Nephron progenitor cell (in vitro differentiated cells): ENCODE data around the gene PABPC1L2A.
A peak's percentile ranks its signal among the peaks of the same experiment; 100 is the strongest.
"Not testable (repeated sequence)": the region's sequence is repeated elsewhere in the genome, so short reads cannot be mapped to it uniquely, and the experiment has no call there.

ENCODE experiments used
- DNase-seq: peaks from one replicate; pipeline ENCODE4 v3.0.0; 2021
- H3K27ac Mint-ChIP-seq: 2 replicates; pipeline ENCODE4 v1.8.0; 2021; ENCODE audit warnings: mild to moderate bottlenecking, moderate library complexity, mixed read lengths
- H3K27me3 Mint-ChIP-seq: 2 replicates; pipeline ENCODE4 v1.8.0; 2021; ENCODE audit warnings: mild to moderate bottlenecking, low read depth, mixed read lengths; ENCODE audit not compliant: poor library complexity
- H3K36me3 Mint-ChIP-seq: 2 replicates; pipeline ENCODE4 v1.8.0; 2021; ENCODE audit warnings: low read depth, mixed read lengths
- H3K4me1 Mint-ChIP-seq: 2 replicates; pipeline ENCODE4 v1.8.0; 2021; ENCODE audit warnings: mixed read lengths
- H3K4me3 Mint-ChIP-seq: 2 replicates; pipeline ENCODE4 v1.8.0; 2021; ENCODE audit warnings: mild to moderate bottlenecking, moderate library complexity, mixed read lengths
- H3K9me3 Mint-ChIP-seq: 2 replicates; pipeline ENCODE4 v1.8.0; 2021; ENCODE audit warnings: mild to moderate bottlenecking, moderate library complexity, mixed read lengths
- TF ChIP-seq, protein P1 (sequence below): fragments of 200-600 bp; sonication (generic); IDR thresholded peaks from 2 replicates; pipeline ENCODE4 v1.5.0; 2021; ENCODE audit warnings: antibody characterized with exemption

Gene PABPC1L2A

DNA sequence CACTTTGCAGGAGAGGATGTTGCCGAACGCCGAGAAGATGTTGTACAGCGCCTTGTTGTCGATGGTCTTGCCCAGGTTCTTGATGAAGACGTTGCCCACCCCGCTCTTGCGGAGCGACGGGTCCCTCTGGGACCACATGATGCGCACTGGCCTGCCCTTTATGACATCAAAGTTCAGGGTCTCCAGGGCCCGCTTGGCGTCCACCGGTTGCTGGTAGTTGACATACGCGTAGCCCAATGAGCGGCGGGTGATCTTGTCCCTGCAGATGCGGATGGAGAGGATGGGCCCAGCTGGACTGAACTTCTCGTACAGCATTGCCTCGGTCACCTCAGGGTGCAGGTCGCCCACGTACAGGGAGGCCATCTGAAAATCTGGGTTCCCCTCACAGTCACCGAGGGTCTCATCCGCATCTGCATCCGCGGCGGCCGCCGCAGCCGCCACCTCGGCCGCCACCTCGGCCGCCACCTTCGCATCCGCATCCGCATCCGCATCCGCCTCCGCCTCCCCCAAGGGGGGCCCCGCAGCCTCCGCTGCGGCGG is at the start of gene PABPC1L2A:
Gene PABPC1L2A (minus strand): TSS at position 489 of the 539 bp plus-strand sequence. CDS start 126 bp downstream, at position 363.
- peaks cover 31% of the 10 kb centered on the region for H3K27me3 Mint-ChIP-seq
- not testable (repeated sequence) for H3K4me3 Mint-ChIP-seq, H3K4me1 Mint-ChIP-seq, H3K27ac Mint-ChIP-seq, H3K36me3 Mint-ChIP-seq, H3K9me3 Mint-ChIP-seq, DNase-seq

DNA sequence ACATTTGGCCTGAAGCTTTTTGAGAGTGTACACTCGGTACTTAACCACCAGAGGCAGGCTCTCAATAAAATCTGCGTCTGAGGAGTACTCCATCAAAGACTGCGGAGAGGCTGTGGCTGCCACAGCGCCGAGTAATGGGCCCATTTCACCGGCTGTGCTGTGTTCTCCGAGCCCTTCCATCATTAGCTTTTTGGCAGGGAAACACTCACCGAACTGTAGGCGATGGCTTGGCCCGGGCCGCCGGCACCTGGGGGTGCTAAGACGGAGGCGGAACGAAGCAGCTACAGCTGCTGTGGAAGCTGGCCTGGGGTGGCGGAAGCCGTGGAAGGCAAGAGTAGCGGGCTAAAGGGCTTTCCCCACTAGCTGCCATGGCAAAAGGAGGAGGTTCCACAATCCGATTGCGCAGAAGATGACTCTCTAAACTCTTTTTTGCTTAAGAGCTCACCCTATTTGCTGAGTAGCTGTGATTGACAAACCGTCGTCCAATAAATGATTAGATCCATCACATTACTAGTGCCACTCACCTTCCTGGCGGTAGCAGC is 48.5 kb upstream of the PABPC1L2A start:
- Mint-ChIP-seq H3K4me1 (no peaks in the 10 kb centered on the region), H3K4me3 (no peak overlapping the region), H3K27ac (no peak overlapping the region), H3K36me3 (no peaks in the 10 kb centered on the region), H3K27me3 (peaks cover 9% of the 10 kb centered on the region), H3K9me3 (peaks cover 38% of the 10 kb centered on the region)
- TF ChIP-seq, protein P1, sequence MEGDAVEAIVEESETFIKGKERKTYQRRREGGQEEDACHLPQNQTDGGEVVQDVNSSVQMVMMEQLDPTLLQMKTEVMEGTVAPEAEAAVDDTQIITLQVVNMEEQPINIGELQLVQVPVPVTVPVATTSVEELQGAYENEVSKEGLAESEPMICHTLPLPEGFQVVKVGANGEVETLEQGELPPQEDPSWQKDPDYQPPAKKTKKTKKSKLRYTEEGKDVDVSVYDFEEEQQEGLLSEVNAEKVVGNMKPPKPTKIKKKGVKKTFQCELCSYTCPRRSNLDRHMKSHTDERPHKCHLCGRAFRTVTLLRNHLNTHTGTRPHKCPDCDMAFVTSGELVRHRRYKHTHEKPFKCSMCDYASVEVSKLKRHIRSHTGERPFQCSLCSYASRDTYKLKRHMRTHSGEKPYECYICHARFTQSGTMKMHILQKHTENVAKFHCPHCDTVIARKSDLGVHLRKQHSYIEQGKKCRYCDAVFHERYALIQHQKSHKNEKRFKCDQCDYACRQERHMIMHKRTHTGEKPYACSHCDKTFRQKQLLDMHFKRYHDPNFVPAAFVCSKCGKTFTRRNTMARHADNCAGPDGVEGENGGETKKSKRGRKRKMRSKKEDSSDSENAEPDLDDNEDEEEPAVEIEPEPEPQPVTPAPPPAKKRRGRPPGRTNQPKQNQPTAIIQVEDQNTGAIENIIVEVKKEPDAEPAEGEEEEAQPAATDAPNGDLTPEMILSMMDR, result no peak
- no peak for DNase-seq

- no peaks in the 10 kb centered on the region for H3K4me1 Mint-ChIP-seq
- DNase-seq, result no peak
- TF ChIP-seq, protein P1, result no peak
Observed at GRCh38 chrX:73126240-73126639, 46.9 kb upstream of the PABPC1L2A start.

GRCh38 chrX:73099505-73099904 is 20.2 kb upstream of the PABPC1L2A start:
- H3K27ac Mint-ChIP-seq, H3K27me3 Mint-ChIP-seq, H3K4me1 Mint-ChIP-seq, H3K4me3 Mint-ChIP-seq, DNase-seq: not testable (repeated sequence)
- H3K36me3 Mint-ChIP-seq, result peaks cover 12% of the 10 kb centered on the region
- H3K9me3 Mint-ChIP-seq, result peaks cover 60% of the 10 kb centered on the region

More at GRCh38 chrX:73126240-73126639, 46.9 kb upstream of the PABPC1L2A start:
- peaks cover 9% of the 10 kb centered on the region for H3K27me3 Mint-ChIP-seq
- peaks cover 41% of the 10 kb centered on the region for H3K9me3 Mint-ChIP-seq
- H3K36me3 Mint-ChIP-seq, result no peaks in the 10 kb centered on the region
- no peak overlapping the region for H3K4me3 Mint-ChIP-seq
- no peak overlapping the region for H3K27ac Mint-ChIP-seq

DNA sequence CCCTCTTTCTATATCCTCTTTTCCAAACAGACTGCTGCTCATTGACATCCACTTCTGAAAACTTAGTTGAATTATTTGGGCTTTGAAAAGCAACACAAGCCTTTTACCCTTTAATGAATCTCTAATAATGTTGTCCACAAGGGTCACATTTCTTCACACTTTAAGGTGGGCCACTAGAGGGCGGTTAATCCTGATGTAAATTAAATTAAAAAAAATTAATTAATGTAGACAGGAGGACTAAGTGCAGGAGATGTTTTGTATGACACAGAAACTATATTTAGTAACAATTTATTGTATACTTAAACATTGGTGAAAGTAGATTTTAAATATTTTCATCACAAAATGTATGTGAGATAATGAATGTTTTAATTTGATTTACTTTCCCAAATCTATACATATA is 7.5 kb upstream of the PABPC1L2A start:
- H3K36me3 Mint-ChIP-seq, H3K27ac Mint-ChIP-seq, H3K4me1 Mint-ChIP-seq, DNase-seq, H3K4me3 Mint-ChIP-seq, H3K27me3 Mint-ChIP-seq, H3K9me3 Mint-ChIP-seq: not testable (repeated sequence)
- TF ChIP-seq, protein P1, result peak; percentile 27

- not testable (repeated sequence) for H3K36me3 Mint-ChIP-seq, H3K27ac Mint-ChIP-seq, DNase-seq, H3K4me3 Mint-ChIP-seq, H3K9me3 Mint-ChIP-seq, H3K4me1 Mint-ChIP-seq
- peaks cover 23% of the 10 kb centered on the region for H3K27me3 Mint-ChIP-seq
Observed at GRCh38 chrX:73079884-73080283, 572 bp upstream of the PABPC1L2A start.

DNA sequence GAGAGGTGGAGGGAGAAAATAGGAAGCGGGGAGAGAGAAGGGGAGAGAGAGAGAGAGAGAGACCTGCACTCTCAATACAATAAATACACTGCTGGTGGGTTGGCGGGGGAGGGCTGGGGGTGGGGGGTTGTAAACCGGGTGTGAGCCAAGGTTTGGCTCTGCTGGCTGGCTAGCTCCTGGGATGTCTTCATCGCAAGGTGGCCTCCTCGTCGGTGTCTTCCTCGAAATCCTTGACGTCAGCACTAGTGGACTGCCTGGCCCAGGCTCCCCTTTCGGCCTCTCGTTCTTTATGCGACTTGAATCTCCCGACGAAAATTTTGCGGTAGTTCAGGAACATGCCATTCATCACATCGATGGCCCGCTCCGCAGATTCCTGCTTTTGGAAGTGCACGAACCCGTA is 715 bp downstream of the PABPC1L2A start:
- not testable (repeated sequence) for H3K4me1 Mint-ChIP-seq, H3K9me3 Mint-ChIP-seq, H3K27ac Mint-ChIP-seq, DNase-seq, H3K4me3 Mint-ChIP-seq, H3K36me3 Mint-ChIP-seq
- peaks cover 31% of the 10 kb centered on the region for H3K27me3 Mint-ChIP-seq

GRCh38 chrX:73076838-73077237 is 2.5 kb downstream of the PABPC1L2A start:
- H3K4me1 Mint-ChIP-seq, result no peaks in the 10 kb centered on the region
- TF ChIP-seq, protein P1, result no peak
- H3K4me3 Mint-ChIP-seq, result no peak overlapping the region
- no peaks in the 10 kb centered on the region for H3K36me3 Mint-ChIP-seq
- H3K27ac Mint-ChIP-seq, result no peak overlapping the region
- H3K9me3 Mint-ChIP-seq, result peaks cover 11% of the 10 kb centered on the region
- H3K27me3 Mint-ChIP-seq, result peaks cover 43% of the 10 kb centered on the region
- no peak for DNase-seq
